ENCODE results near the gene TRIM33. TPM values are rescaled to one million over a fixed set of nuclear protein-coding genes. Genes with fewer than 3 reads are reported as not detected.
A peak's percentile ranks its signal among the peaks of the same experiment; 100 is the strongest.
"Not testable (repeated sequence)": the region's sequence is repeated elsewhere in the genome, so short reads cannot be mapped to it uniquely, and the experiment has no call there.

Gene TRIM33
- total RNA-seq, 1 donor from 2014 or later: 29.7 TPM

DNA sequence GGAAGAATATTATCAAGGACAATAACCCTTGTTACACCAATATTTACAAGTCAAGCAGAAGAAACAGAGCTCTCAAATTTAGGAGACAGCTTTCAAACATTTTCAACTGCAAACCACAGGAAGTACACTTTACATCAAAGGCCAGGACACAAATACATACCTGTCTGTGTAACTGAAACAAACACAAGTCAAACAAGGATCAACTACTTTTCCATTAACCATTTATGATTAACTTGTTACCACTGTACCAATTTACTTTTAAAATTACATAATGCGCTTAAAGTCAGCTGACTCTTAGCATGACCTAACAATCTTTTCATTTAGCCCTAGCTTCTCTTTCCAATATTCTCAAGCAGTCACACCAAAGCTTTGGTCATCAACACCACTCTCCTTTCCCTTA, 43.5 kb downstream of the TRIM33 start:
- no peak for DNase-seq (ENCODE audit: low read depth, low spot score)

DNA sequence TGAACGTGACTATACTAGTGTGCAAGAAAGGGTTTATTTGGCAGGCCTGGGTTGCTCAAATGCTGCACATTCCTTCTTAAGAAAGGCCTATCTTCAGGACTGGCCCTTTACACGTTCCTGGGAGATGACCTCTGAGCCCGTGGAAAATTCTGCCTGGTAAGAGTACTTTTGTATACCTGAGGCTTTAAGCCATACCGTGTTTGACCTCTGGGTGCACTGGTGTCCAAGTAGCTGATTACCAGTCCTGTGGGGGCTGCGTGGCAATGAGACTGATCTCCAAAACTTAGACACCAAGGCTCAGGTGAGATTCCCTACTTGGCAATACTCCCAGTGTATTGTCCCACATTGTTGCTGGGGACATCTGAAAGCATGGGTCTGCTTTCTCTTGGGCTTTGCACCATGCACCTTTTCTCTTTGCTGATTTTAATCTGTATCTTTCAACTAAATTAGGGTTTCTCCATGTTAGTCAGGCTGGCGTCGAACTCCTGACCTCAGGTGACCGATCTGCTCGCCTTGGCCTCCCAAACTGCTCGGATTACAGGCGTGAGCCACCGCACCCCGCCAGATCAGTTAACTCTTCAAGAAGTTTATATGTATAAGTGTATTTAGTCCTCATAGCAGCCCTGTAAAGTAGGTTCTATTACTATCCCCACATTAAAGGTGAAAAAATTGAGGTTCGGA, 44.5 kb downstream of the TRIM33 start:
- no peak for DNase-seq (ENCODE audit: low read depth, low spot score)

GRCh38 chr1:114462963-114463362, 48.0 kb downstream of the TRIM33 start:
- no peak for DNase-seq (ENCODE audit: low read depth, low spot score)

- no peak for DNase-seq (ENCODE audit: low read depth, low spot score)
Observed at GRCh38 chr1:114462341-114462740, 48.7 kb downstream of the TRIM33 start.

DNA sequence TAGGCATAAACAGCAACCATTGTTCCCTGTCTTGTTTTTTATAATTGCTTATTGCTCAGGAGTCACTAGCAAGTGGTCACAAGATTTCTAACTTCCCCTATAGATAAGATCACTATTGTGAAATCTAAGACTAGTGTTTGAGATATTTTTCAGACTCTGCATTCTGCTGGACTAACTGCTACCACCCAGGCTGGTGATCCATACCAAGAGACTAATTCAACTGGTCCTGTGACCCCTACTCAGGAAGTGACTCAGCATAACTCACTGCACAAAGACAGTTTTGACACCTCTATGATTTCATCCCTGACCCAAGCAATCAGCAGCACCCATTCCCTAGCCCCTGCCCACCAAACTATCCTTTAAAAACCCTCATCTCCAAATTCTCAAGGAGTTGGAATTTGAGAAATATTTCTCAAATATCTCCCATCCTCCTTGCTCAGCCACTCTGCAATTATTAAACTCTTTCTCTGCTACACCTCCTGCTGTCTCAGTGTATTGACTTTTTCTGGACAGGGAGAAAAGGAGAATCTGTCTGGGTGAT, 52.7 kb downstream of the TRIM33 start:
- peak; percentile 37 for DNase-seq (ENCODE audit: low read depth, low spot score)

- DNase-seq (ENCODE audit: low read depth, low spot score): no peak
Observed at GRCh38 chr1:114457675-114458236, 53.2 kb downstream of the TRIM33 start.

GRCh38 chr1:114456586-114456985, 54.4 kb downstream of the TRIM33 start:
- no peak for DNase-seq (ENCODE audit: low read depth, low spot score)

DNA sequence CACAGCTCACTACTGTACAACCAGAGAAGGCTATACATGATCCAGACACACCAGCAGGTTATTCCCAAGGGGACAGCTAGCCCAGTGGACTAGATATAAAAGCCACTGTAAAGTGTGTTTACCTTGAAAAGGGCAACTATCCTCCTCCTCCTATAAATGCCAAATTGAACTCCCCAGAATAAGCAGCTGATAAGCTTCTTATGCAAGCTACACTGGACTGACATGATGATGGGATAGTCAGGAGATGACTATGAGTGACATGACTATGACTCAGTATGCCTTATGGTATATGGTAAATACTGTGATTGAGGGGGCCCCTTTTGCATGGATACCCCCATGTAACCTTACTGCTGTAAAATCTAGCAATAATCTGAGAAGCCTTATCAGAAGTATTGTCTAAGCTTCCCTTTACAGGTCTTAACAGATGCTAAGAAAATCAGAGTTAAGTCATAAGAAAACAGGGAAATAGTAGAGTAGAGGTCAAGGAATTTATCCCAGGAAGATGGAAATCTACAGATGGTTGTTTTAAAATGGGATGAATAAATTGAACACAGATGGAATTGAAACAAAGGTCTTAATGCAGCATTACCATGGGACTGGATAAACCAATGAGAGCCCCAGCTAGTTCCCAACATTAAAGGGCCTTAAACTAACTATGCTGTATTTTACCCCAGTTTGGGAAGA, 55.8 kb downstream of the TRIM33 start:
- no peak for DNase-seq (ENCODE audit: low read depth, low spot score)

- no peak for DNase-seq (ENCODE audit: low read depth, low spot score)
Observed at GRCh38 chr1:114454539-114454938, 56.5 kb downstream of the TRIM33 start.

- DNase-seq (ENCODE audit: low read depth, low spot score): no peak
Observed at GRCh38 chr1:114453361-114453784, 57.6 kb downstream of the TRIM33 start.

- DNase-seq (ENCODE audit: low read depth, low spot score): peak; percentile 63
Observed at GRCh38 chr1:114448370-114449036, 62.5 kb downstream of the TRIM33 start.

GRCh38 chr1:114446198-114446597, 64.8 kb downstream of the TRIM33 start:
- no peak for DNase-seq (ENCODE audit: low read depth, low spot score)

DNA sequence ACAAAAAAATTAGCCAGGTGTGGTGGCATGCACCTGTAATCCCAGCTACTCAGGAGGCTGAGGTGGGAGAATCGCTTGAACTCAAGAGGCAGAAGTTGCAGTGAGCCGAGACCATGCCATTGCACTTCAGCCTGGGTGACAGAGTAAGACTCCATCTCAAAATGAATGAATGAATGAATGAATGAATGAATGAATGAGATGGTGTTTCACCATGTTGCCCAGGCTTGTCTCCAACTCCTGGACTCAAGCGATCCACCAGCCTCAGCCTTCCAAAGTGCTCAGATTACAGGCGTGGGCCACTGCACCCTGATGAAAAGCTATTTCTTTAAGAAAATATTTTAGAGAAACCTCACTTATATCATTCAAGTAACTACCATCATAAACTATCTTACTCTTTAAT, 67.8 kb downstream of the TRIM33 start:
- DNase-seq (ENCODE audit: low read depth, low spot score): not testable (repeated sequence)

DNA sequence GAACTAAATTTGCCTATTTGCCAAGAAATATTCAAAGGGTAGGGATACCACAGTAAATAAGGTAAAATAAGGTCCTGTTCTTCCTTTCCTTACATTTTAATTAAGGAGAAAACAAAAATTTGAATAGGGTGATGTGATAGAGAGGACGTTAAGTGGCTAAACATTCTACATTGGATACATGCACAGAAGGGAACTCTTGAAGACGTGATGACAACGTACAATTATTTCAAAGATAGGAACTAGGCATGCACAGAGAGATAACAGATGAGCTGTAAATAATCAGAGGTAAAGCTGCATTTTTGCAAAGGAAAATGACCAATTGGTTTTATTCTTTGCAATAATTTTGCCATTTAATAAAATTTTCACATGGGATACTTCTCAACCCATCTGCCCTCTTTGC, 69.7 kb downstream of the TRIM33 start:
- DNase-seq (ENCODE audit: low read depth, low spot score): no peak

DNA sequence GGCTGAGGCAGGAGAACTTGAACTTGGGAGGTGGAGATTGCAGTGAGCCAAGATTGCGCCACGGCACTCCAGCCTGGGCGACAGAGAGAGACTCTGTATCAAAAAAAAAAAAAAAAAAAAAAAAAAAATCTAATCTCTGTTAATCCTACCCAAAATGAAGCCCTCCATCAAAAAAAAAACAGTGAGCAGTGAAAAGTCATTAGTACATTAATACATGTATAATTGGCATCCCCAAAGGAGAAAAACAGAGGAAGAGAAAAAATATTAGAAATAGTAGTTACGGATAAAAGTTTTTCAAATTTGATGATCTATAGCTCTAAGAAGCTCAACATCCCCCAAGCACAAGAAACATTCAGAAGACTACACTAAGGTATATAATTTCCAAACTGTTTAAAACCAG, 71.6 kb downstream of the TRIM33 start:
- no peak for DNase-seq (ENCODE audit: low read depth, low spot score)

GRCh38 chr1:114437812-114438211, 73.2 kb downstream of the TRIM33 start:
- no peak for DNase-seq (ENCODE audit: low read depth, low spot score)

DNA sequence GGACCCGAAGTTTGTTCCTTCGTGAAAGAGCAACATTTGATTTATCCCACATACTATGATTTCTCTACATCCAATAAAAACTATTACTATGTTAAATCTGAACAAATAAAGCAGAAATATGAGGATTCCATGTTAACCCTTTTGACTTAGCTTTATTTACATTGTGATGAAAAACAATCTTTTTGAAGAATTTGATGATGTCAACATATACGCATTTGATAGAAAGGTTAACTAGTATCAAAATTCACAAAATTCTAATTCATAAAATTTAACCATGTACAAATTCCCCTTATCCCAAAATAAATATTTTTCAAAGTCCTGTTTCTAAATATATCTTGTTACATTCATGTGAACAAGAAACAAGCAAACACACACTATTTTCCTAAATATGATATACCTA, 74.2 kb downstream of the TRIM33 start:
- no peak for DNase-seq (ENCODE audit: low read depth, low spot score)

DNA sequence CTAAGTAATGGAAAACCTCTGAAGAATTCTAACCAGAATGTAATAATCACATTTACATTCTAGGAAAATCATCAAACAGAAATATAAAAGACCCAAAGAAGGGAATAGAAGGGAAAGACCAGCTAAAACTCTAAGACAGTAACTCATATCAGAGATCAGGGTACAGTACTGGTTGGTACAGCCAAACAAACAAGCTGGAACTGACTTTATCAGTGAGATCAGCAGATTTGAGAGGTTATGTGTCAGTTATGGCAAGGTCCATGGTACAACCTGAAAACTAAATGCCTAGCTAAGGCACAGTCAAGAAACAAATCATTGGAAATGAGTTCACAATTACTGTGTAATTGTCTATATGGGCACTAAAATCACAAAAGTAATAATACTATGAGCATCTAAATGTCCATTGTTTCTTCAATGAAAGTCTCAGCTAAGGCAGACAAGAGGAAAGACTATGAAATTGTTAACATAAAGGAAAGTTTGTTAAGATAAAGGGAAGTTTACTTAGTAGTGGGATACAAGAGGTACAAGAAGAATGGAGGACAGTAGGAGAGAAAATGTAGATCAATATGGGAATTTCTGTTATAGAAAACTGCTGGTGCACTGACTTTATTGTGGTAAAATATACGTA, 75.8 kb downstream of the TRIM33 start:
- DNase-seq (ENCODE audit: low read depth, low spot score): no peak

- no peak for DNase-seq (ENCODE audit: low read depth, low spot score)
Observed at GRCh38 chr1:114431026-114431425, 80.0 kb downstream of the TRIM33 start.

DNA sequence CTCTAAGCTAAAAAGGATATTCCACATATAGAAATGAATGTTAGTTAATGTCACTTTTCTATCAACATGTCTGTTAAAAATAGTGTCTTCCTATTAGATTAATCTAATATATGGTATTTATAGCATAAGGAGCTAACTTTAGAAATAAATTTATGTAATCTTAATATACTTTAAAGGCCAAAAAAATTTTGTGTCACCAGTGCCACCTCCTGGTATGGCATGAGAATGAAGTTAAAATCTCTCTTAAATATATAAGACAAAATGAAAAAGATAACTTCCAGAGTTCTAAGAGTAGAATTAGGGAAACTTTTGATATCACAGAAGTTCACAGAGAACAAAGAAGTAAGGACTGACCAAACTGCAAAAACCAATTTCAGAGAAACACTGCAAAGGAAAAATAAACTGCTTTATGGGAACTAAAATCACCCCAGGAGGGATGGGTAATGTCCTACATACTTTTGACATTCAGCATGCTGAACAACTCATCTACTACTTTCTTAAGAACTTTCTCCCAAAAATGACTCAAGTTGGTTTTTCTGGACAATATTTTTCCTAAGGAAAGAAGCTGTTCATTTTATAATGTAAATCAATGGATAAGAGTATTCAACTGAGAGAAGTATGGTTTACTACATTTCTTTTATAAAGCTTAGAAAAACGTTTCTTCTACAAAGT, 82.8 kb downstream of the TRIM33 start:
- DNase-seq (ENCODE audit: low read depth, low spot score): no peak

DNA sequence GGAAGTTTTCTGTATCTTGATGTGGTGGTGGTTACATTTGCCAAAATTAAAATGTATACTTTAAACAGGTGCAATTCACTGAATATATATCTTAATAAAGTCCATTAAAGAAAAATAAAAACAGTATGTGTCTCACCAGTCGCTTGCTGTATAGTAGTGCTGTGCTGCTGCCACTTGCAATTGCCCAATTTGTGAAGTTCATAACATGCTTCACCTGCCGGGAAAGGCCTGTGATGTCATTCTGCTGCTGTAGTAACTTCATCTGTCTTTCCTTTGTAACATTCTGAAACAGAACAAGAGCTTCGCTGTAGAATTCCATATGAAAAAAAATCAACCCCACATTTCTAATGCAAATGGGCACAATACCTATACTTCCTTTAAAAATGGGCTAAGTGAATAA, 83.4 kb downstream of the TRIM33 start:
- no peak for DNase-seq (ENCODE audit: low read depth, low spot score)
